Keratinocyte (primary cell): ENCODE measurements around the gene SEC23A. TPM values are rescaled to one million over a fixed set of nuclear protein-coding genes. Genes with fewer than 3 reads are reported as not detected.

Source experiments
- DNase-seq: peaks from one replicate; pipeline ENCODE4 v3.0.0-alpha.2; 2011; ENCODE audit warnings: low read depth, missing footprints, low spot score
- FAIRE-seq: peaks from 2 replicates; lab custom pipeline; 2011; peaks lifted over from hg19 to GRCh38; lab: Jason Lieb, UNC
- H2AFZ ChIP-seq: 2 replicates; pipeline ENCODE4 v1.6.0; 2012; ENCODE audit warnings: low read length, control low read depth, inconsistent platforms; ENCODE audit not compliant: control insufficient read depth
- H3K27ac ChIP-seq: 2 replicates; pipeline ENCODE4 v1.5.1; 2011; ENCODE audit warnings: low read length; ENCODE audit not compliant: control insufficient read depth, insufficient read depth
- H3K27me3 ChIP-seq: 3 replicates; pipeline ENCODE4 v1.6.0; 2011; ENCODE audit warnings: low read length; ENCODE audit not compliant: control insufficient read depth, insufficient read depth; ENCODE audit errors: extremely low read depth
- H3K36me3 ChIP-seq, 2 experiments: 2 replicates in 1 of 2; 3 replicates in 1 of 2; pipeline ENCODE4 v1.5.1; 2011; ENCODE audit warnings: low read length in 2 of 2, mild to moderate bottlenecking in 1 of 2; ENCODE audit not compliant: control insufficient read depth in 2 of 2, insufficient read depth in 2 of 2; ENCODE audit errors: extremely low read depth in 1 of 2
- H3K4me1 ChIP-seq: 3 replicates; pipeline ENCODE4 v1.5.1; 2011; ENCODE audit warnings: low read length; ENCODE audit not compliant: control insufficient read depth, insufficient read depth; ENCODE audit errors: extremely low read depth
- H3K4me2 ChIP-seq: 3 replicates; pipeline ENCODE4 v1.6.0; 2011; ENCODE audit warnings: low read depth, low read length; ENCODE audit not compliant: control insufficient read depth, insufficient read depth; ENCODE audit errors: extremely low read depth
- H3K4me3 ChIP-seq, 3 experiments: fragments of 200-600 bp in 1 of 3; sonication (generic) in 1 of 3; 2 replicates in 2 of 3; 3 replicates in 1 of 3; pipeline ENCODE4 v1.5.1; 2011 to 2016; ENCODE audit warnings: low read length in 3 of 3, mild to moderate bottlenecking in 3 of 3, control low read depth in 2 of 3, inconsistent platforms in 1 of 3, low read depth in 1 of 3, mixed read lengths in 1 of 3, mixed run types in 1 of 3, moderate library complexity in 1 of 3; ENCODE audit not compliant: control insufficient read depth in 2 of 3, insufficient read depth in 2 of 3; ENCODE audit errors: extremely low read depth in 1 of 3
- H3K79me2 ChIP-seq: 2 replicates; pipeline ENCODE4 v1.6.0; 2012; ENCODE audit warnings: low read length; ENCODE audit not compliant: control insufficient read depth, insufficient read depth
- H3K9ac ChIP-seq: 3 replicates; pipeline ENCODE4 v1.6.0; 2011; ENCODE audit warnings: low read length; ENCODE audit not compliant: control insufficient read depth, insufficient read depth; ENCODE audit errors: extremely low read depth
- H3K9me1 ChIP-seq: 3 replicates; pipeline ENCODE4 v1.6.0; 2011; ENCODE audit warnings: low read length; ENCODE audit not compliant: control insufficient read depth, insufficient read depth; ENCODE audit errors: extremely low read depth
- H3K9me3 ChIP-seq: 2 replicates; pipeline ENCODE4 v1.5.1; 2012; ENCODE audit warnings: low read depth, low read length; ENCODE audit not compliant: control insufficient read depth
- H4K20me1 ChIP-seq: 3 replicates; pipeline ENCODE4 v1.6.0; 2011; ENCODE audit warnings: low read length; ENCODE audit not compliant: control insufficient read depth, insufficient read depth; ENCODE audit errors: extremely low read depth
- EZH2 ChIP-seq: IDR thresholded peaks from one replicate; pipeline ENCODE4 v1.6.1; 2012; ENCODE audit warnings: inconsistent platforms, mild to moderate bottlenecking, low read length, moderate library complexity
- dilution Hi-C: fragments of 300-500 bp; cut with MboI; formaldehyde crosslinking; loops from one replicate; pipeline ENCODE4 v1.7.0; 2020; ENCODE audit warnings: low sequenced_read_pairs; ENCODE audit not compliant: extremely low pct_ligation_motif_present
- polyA plus RNA-seq, 5 experiments: library from polyadenylated mRNA; depleted of rRNA in 3 of 5; stranded (reverse) in 3 of 5; stranded (forward) in 1 of 5; unstranded in 1 of 5; fragments of >200 nt; gene quantifications; 1 replicate in 1 of 5; 2 replicates in 3 of 5; 3 replicates in 1 of 5; pipeline versions ENCODE4 v1.2.1 to v1.2.3, GENCODE V29; 2011 to 2012; ENCODE audit warnings: missing spikeins in 2 of 5, low read depth in 1 of 5, low replicate concordance in 1 of 5
- TF ChIP-seq, protein P1 (sequence below), 3 experiments: IDR thresholded peaks in 1 of 3; conservative IDR thresholded peaks in 1 of 3; optimal IDR thresholded peaks in 1 of 3; 2 replicates in 2 of 3; 3 replicates in 1 of 3; pipeline versions ENCODE3 to v1.5.1; 2011; ENCODE audit warnings: low read length in 3 of 3, mild to moderate bottlenecking in 3 of 3, moderate library complexity in 2 of 3, control low read depth in 1 of 3, inconsistent platforms in 1 of 3; ENCODE audit not compliant: insufficient read depth in 2 of 3; ENCODE audit errors: extremely low read depth in 1 of 3

The SEC23A gene
- polyA plus RNA-seq, 1 donor (not counting 4 experiments of a cell fraction or from before 2014, with no cell fraction given) = 79.6 TPM

DNA sequence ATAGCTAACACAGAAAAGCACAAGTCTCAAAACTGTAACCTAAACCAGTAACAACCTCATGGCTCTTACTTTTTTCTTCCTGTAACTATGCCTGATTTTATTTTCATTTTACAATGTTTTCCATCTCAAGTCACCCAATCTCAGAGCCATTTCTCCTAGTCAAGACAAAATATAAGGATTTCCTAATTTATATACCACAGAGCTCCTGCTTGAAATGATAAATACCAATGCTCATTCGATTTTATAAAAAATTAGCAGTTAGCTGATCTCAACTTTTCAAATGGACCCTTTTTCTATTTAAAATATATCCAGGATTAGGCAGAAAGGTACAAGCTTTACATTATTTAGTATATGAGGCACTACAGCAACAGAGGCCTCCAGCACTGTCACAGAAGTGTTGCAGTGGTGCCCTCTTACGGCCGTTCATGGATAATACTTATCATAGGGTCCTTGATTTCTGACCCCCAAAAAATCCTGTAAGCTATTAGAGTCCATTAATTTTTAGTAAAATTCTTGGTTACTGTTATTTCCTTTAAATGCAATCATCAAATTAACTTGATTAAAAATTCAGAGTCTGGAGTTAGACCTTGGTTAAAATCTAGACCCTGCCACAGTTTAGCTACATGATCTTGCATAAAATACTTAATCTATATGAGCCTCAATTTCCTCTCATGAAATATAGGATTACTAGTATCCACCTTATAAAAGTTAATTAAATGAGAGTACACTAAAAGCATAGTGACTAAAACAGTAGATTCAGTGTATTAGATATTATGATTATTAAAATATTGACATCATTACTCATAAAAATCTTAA, 68.3 kb downstream of the SEC23A start:
- dilution Hi-C loops = no loop called here

DNA sequence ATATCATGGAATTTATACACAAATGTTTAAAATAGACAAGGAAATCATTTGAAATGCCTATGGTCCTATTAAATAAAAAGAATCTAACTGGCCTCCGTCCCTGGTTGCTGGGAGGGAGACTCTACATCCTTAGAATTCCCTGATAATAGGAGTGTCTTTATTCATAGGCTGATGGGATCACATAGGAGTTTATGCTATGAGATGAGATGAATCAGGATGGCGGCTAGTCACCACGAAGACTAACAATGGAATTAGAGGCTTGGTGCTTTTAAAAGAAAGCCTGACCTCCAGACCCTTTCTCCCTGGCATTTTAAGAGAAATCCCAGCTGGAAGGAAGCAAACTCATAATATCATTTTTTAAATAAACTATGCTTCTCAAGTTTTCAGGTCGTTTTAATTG, 69.7 kb downstream of the SEC23A start:
- no peak for FAIRE-seq
- H3K9me3 ChIP-seq = no peaks in the 10 kb centered on the region
- no peaks in the 10 kb centered on the region for H4K20me1 ChIP-seq
- H3K79me2 ChIP-seq = no peaks in the 10 kb centered on the region
- H3K27ac ChIP-seq = no peak overlapping the region
- no peaks in the 10 kb centered on the region for H3K4me1 ChIP-seq
- dilution Hi-C loops = no loop called here
- no peaks in the 10 kb centered on the region for H3K27me3 ChIP-seq
- H3K9ac ChIP-seq = no peak overlapping the region
- H2AFZ ChIP-seq = no peak overlapping the region
- peaks cover 7 to 10% of the 10 kb centered on the region in 2 experiments for H3K36me3 ChIP-seq
- no peak overlapping the region for H3K4me3 ChIP-seq
- no peak overlapping the region for H3K4me2 ChIP-seq
- no peak for TF ChIP-seq EZH2
- TF ChIP-seq, protein P1, sequence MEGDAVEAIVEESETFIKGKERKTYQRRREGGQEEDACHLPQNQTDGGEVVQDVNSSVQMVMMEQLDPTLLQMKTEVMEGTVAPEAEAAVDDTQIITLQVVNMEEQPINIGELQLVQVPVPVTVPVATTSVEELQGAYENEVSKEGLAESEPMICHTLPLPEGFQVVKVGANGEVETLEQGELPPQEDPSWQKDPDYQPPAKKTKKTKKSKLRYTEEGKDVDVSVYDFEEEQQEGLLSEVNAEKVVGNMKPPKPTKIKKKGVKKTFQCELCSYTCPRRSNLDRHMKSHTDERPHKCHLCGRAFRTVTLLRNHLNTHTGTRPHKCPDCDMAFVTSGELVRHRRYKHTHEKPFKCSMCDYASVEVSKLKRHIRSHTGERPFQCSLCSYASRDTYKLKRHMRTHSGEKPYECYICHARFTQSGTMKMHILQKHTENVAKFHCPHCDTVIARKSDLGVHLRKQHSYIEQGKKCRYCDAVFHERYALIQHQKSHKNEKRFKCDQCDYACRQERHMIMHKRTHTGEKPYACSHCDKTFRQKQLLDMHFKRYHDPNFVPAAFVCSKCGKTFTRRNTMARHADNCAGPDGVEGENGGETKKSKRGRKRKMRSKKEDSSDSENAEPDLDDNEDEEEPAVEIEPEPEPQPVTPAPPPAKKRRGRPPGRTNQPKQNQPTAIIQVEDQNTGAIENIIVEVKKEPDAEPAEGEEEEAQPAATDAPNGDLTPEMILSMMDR (optimal IDR thresholded peaks at IDR 0.05 in 1 of 3, IDR thresholded peaks at IDR 0.05 in 1 of 3, conservative IDR thresholded peaks at IDR 0.05 in 1 of 3; ENCODE audit: extremely low read depth in 1 of 3, insufficient read depth in 2 of 3, low read length in 3 of 3) = no peak
- DNase-seq = no peak
- no peaks in the 10 kb centered on the region for H3K9me1 ChIP-seq

More for the DNA sequence above, 68.3 kb downstream of the SEC23A start:
- no peak overlapping the region for H2AFZ ChIP-seq
- no peak overlapping the region for H3K4me2 ChIP-seq
- FAIRE-seq (no peak), DNase-seq (no peak)
- H3K9me3 ChIP-seq = no peaks in the 10 kb centered on the region
- no peaks in the 10 kb centered on the region for H3K27me3 ChIP-seq
- no peak overlapping the region for H3K9ac ChIP-seq
- no peaks in the 10 kb centered on the region for H4K20me1 ChIP-seq
- TF ChIP-seq, protein P1 (optimal IDR thresholded peaks at IDR 0.05 in 1 of 3, IDR thresholded peaks at IDR 0.05 in 1 of 3, conservative IDR thresholded peaks at IDR 0.05 in 1 of 3; ENCODE audit: extremely low read depth in 1 of 3, insufficient read depth in 2 of 3, low read length in 3 of 3) = no peak
- no peak for TF ChIP-seq EZH2
- H3K4me1 ChIP-seq = no peaks in the 10 kb centered on the region
- peaks cover 10 to 12% of the 10 kb centered on the region in 2 experiments for H3K36me3 ChIP-seq
- no peaks in the 10 kb centered on the region for H3K79me2 ChIP-seq
- no peak overlapping the region for H3K4me3 ChIP-seq
- no peaks in the 10 kb centered on the region for H3K9me1 ChIP-seq
- no peak overlapping the region for H3K27ac ChIP-seq
